Measurements from ENCODE around the gene DDA1.
A peak's percentile ranks its signal among the peaks of the same experiment; 100 is the strongest.
"Not testable (repeated sequence)": the region's sequence is repeated elsewhere in the genome, so short reads cannot be mapped to it uniquely, and the experiment has no call there.

DDA1 gene

DNA sequence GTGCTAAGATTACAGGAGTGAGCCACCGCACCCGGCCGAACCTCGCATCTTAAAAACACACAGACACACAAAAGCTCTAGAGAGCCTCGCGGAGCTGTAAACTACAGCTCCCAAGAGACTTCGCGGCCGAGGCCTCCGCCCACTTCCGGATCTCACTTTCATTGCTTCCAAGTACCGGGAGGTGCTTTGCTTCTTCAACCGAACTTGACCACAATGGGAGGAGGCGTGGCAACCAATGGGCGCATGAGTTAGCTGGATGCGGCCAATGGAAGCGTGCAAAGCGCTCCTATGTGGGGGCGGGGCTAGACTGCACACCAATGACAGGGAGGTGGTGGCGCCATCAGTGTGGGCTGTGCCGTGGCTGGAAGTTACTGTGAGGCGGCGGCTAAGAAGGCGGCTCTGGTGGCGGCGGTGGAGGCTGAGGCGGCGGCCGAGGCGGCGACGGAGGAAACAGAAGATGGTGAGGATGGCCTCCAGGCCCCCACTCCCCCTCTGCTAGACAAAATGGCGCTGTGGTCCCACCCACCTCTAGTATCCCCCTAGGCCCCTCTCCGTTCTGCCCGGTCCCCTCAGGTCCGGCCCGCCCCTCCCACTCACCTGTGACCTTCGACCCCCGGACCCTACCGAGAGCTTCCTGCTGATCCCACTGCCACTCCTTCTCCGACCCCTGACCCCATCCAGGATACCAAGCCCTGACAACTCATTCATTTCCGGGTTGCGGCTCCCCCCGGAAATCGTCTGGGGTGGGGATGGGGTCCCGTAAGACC is at the start of gene DDA1:
DDA1 (plus strand) TSS at position 366 of the 767 bp plus-strand sequence; CDS start at position 458, 92 bp downstream.
- H3K27ac Mint-ChIP-seq, result peak within 1 kb of the TSS; percentile 87
- peaks cover 54% of the 10 kb centered on the region for H3K4me1 Mint-ChIP-seq (ENCODE audit: low read depth)
- peak within 1 kb of the TSS; percentile 92 for H3K4me3 Mint-ChIP-seq
- no peaks in the 10 kb centered on the region for H3K27me3 Mint-ChIP-seq
- H3K9me3 Mint-ChIP-seq, result no peaks in the 10 kb centered on the region
- peaks cover 10% of the 10 kb centered on the region for H3K36me3 Mint-ChIP-seq (ENCODE audit: low read depth)

DNA sequence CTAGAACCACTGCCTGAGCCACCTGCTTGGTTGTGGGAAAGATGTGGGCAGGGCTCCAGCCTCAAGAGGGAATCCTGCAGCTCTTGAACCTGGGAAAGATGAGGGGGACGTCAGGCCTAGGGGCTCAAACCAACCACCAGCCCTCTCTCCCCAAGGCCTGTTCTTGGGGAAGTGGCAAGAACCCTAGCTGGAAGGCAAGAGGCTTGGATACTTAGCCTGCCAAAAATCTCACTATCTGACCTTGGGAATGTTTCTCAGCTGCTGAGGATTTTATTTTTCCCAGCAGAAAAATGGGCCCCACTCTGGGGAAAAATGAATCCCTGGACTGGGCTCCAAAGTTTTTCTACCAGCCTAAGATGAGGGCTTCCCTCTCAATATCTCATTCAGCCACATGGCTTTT is 49.4 kb upstream of the DDA1 start:
- H3K27me3 Mint-ChIP-seq, result no peaks in the 10 kb centered on the region
- peaks cover 5% of the 10 kb centered on the region for H3K4me1 Mint-ChIP-seq (ENCODE audit: low read depth)

DNA sequence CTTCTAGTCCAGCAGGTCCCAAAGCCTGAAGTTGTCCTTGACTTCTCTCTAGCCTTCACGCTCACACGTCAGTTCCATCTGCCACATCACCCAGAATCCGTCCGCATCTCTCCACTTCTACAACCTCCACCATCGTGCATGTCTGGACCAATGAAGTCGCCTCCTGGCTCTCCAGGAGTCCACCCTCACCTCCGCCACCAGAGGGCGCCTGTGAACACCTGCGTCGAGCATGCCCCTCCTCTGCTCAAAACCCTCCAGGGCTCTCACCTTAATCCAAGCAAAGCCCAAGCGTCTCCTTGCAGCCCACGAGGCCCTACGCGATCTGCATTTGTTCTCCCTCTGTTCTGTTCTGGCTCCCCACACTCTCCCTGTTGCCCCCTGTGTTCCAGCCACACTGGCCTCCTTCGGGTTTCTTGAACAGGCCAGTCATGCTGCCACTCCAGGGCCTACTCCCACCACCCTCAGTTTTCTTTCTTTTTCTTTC is 48.5 kb upstream of the DDA1 start:
- Mint-ChIP-seq H3K4me3 (no peak overlapping the region), H3K36me3 (ENCODE audit: low read depth) (no peaks in the 10 kb centered on the region), H3K4me1 (ENCODE audit: low read depth) (peaks cover 5% of the 10 kb centered on the region), H3K27ac (no peak overlapping the region), H3K27me3 (no peaks in the 10 kb centered on the region), H3K9me3 (no peaks in the 10 kb centered on the region)

More for the DNA sequence above, 49.4 kb upstream of the DDA1 start:
- Mint-ChIP-seq H3K4me3 (no peak overlapping the region), H3K27ac (no peak overlapping the region), H3K36me3 (ENCODE audit: low read depth) (no peaks in the 10 kb centered on the region), H3K9me3 (no peaks in the 10 kb centered on the region)

DNA sequence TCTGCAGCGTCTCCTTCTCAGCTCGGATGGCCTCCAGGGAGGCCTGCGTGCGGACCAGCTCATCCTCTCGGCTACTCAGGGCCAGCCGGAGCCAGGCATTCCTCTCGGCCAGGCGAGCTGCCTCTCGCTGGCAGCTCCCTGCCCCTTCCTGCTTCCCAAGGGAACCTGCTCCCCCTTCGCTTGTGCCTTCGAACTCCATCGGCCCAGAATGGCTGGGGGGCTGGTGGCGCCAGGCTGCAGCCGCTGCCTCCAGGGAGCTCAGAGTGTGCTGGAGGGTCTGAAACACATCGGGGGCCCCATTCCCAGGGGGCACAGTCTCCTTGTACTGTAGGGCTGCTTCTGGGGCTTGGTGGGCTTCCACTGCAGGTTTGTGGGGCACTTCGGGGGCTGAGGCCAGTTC is 46.8 kb upstream of the DDA1 start:
- Mint-ChIP-seq H3K4me3 (no peak overlapping the region), H3K9me3 (no peaks in the 10 kb centered on the region), H3K36me3 (ENCODE audit: low read depth) (no peaks in the 10 kb centered on the region), H3K27ac (no peak overlapping the region), H3K4me1 (ENCODE audit: low read depth) (peaks cover 13% of the 10 kb centered on the region), H3K27me3 (no peaks in the 10 kb centered on the region)

DNA sequence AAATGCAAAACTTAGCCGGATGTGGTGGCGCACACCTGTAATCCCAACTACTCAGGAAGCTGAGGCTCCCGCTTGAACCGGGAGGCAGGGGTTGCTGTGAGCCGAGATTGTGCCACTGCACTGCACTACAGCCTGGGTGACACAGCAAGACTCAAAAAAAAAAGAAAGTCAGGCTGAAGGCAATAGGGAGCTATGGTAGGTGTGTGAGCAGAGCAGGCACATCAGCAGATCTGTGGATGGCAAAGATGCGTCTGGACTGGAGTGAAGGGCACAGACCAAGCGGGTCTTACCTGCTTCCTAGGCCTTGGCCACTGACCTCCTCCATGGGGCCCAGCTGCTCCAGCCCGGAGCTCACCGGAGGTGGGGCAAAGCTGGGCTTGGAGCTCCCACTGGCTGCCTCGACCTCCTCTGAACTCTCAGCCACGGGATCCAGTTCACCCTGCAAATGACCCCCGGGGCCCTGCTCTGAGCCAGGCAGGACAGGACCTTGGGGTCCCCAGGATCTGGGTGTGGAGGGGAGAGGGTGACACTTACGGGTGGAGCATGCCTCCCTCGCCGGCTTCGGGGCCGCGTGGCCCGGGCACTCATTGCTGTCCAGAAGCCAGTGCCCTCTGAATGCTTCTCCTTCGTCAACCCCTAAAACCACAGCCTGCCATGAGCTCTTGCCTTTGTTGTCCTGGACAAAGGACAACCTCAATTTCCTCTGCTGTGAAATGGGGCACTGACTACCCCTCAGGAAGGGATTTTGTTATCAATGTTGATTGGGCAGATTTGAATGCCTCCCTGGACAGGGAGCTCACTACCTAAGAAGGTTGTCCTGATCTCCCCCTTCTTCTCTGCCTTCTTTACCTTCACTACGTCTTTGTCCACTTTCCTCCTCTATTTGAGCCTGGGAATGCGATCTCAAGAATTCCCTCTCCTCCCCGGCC is 45.4 kb upstream of the DDA1 start:
- H3K9me3 Mint-ChIP-seq, result no peaks in the 10 kb centered on the region
- peaks cover 18% of the 10 kb centered on the region for H3K4me1 Mint-ChIP-seq (ENCODE audit: low read depth)
- H3K27ac Mint-ChIP-seq, result no peak overlapping the region
- H3K36me3 Mint-ChIP-seq (ENCODE audit: low read depth), result no peaks in the 10 kb centered on the region
- H3K27me3 Mint-ChIP-seq, result no peaks in the 10 kb centered on the region
- H3K4me3 Mint-ChIP-seq, result no peak overlapping the region

DNA sequence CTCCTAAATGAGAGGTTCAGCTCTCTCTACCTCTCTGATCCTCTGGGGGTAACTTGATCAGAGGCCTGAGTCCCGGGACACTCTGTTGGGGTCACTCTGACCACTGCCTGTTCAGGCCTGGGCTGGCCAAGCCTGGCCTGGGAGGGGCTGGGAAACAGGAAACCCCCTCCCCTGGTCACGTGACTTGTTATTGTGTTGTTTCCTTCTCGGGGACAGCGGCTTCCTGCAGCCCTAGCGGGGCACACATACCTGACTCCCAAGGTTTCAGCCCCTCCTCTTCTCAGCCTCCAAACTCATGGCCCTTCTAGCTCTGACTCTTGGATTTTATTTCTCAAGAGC is 44.8 kb upstream of the DDA1 start, which contains the start of gene USHBP1:
USHBP1 (minus strand) TSS at position 105 of the 339 bp plus-strand sequence. CDS start 446 bp downstream, outside the sequence.
- no peaks in the 10 kb centered on the region for H3K36me3 Mint-ChIP-seq (ENCODE audit: low read depth)
- H3K4me1 Mint-ChIP-seq (ENCODE audit: low read depth), result peaks cover 18% of the 10 kb centered on the region
- no peak within 1 kb of the TSS for H3K4me3 Mint-ChIP-seq
- H3K27ac Mint-ChIP-seq, result no peak within 1 kb of the TSS
- no peaks in the 10 kb centered on the region for H3K9me3 Mint-ChIP-seq
- no peaks in the 10 kb centered on the region for H3K27me3 Mint-ChIP-seq

DNA sequence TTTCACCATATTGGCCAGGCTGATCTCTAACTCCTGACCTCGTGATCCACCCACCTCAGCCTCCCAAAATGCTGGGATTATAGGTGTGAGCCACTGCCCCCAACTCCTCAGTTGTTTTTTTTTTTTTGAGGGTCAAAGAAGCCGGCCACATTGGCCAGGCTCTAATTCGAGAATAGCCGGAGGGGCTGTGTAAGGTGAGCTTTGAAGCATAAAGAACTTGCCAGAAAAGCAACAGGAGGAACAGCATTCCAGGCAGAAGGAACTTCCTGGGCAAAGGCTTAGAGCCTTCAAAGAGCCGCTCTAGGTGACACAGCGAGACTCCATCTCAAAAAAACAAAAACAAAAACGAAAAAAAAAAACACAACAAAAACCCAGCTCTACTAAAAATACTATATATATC is 43.3 kb upstream of the DDA1 start:
- H3K36me3 Mint-ChIP-seq (ENCODE audit: low read depth), result peaks cover 5% of the 10 kb centered on the region
- no peak overlapping the region for H3K27ac Mint-ChIP-seq
- H3K4me1 Mint-ChIP-seq (ENCODE audit: low read depth), result peaks cover 13% of the 10 kb centered on the region
- H3K4me3 Mint-ChIP-seq, result no peak overlapping the region
- no peaks in the 10 kb centered on the region for H3K9me3 Mint-ChIP-seq
- no peaks in the 10 kb centered on the region for H3K27me3 Mint-ChIP-seq

DNA sequence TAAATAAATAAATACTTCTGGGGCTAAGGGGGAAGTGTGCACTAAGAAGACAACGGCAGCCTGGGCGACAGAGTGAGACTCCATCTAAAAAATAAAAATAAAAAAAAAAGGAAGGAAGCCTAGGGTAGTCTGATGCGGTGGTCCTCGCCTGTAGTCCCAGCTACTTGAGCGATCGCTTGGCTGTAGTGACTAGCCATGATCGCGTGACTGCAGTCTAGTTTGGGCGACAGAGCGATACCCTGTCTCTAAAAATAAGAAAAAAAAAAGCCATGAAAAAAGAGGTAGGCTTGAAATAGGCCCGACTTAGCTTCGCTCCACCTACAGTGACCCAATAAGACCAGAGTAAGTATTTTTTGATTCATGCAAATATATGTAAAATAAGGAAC is 42.8 kb upstream of the DDA1 start:
- Mint-ChIP-seq H3K36me3 (ENCODE audit: low read depth) (peaks cover 11% of the 10 kb centered on the region), H3K4me3 (peak overlapping the region; percentile 94), H3K4me1 (ENCODE audit: low read depth) (peaks cover 13% of the 10 kb centered on the region), H3K27ac (peak overlapping the region; percentile 91), H3K9me3 (no peaks in the 10 kb centered on the region), H3K27me3 (no peaks in the 10 kb centered on the region)

DNA sequence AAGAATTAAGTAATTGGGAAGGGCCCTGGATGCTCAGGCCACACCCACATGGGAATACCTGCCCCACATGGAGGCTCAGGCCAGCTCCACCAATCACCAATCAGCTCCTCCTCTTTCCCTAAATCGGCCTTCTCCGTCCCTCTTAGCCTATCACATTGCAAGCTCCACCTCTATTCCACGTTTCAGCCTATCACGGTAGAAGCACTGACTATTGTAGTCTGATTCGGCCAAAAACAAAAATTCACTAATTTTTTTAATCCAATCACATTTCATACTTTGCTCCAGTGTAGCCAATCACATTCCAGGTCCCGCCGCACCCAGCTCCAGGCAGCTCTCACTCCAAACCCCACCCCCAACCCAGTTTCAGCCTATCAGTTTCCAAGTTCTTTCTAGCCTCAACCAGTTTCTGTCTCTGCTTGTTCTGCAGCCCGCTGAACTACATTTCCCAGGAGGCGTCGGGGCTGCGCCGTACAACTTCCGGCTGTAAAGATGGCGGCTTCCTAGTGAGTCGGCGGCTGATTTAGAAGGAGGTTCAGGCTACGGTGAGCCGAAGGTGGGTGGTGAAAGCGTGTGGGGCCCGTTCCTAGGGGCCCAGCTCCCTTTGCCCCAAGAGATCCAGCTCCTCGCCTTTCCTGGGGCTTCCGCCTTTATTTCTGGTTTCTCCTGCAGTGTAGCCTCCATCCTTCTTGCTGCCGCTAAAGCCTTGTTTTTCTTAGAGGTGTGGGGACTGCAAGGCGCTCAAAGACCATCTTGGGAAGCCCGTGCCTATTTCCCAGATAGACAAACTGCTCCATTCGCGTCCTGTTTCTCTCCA is 42.2 kb upstream of the DDA1 start, which contains the start of gene BABAM1:
BABAM1 (plus strand) TSS at position 469 of the 814 bp plus-strand sequence. CDS start 1,364 bp downstream, outside the sequence.
- Mint-ChIP-seq H3K36me3 (ENCODE audit: low read depth) (peaks cover 12% of the 10 kb centered on the region), H3K27ac (peak within 1 kb of the TSS; percentile 91), H3K4me1 (ENCODE audit: low read depth) (peaks cover 13% of the 10 kb centered on the region), H3K4me3 (peak within 1 kb of the TSS; percentile 94), H3K9me3 (no peaks in the 10 kb centered on the region), H3K27me3 (no peaks in the 10 kb centered on the region)

DNA sequence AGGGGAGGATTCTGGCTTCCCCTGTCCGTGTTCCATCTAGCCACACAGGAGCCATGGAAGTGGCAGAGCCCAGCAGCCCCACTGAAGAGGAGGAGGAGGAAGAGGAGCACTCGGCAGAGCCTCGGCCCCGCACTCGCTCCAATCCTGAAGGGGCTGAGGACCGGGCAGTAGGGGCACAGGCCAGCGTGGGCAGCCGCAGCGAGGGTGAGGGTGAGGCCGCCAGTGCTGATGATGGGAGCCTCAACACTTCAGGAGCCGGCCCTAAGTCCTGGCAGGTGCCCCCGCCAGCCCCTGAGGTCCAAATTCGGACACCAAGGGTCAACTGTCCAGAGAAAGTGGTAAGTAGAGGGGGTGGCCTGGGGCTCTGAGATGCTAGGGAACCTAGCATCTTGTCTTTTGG is 40.6 kb upstream of the DDA1 start:
- Mint-ChIP-seq H3K27ac (peak overlapping the region; percentile 91), H3K9me3 (no peaks in the 10 kb centered on the region), H3K4me3 (peak overlapping the region; percentile 94), H3K36me3 (ENCODE audit: low read depth) (peaks cover 13% of the 10 kb centered on the region), H3K4me1 (ENCODE audit: low read depth) (peaks cover 13% of the 10 kb centered on the region), H3K27me3 (no peaks in the 10 kb centered on the region)

DNA sequence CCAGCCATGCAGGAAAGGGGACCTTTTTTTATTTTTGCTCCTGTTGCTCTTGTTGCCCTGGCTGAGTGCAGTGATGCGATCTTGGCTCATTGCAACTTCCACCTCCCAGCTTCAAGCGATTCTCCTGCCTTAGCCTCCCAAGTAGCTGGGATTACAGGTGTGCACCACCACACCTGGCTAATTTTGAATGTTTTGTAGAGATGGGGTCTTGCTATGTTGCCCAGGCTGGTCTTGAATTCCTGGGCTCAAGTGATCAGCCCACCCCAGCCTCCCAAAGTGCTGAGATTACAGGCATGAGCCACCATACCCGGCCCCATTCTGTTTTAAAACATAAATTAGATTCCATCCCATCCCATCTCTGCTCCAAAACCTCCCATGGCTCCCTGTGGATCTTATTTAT is 34.5 kb upstream of the DDA1 start:
- H3K27ac Mint-ChIP-seq; H3K27me3 Mint-ChIP-seq; H3K4me3 Mint-ChIP-seq; H3K4me1 Mint-ChIP-seq (ENCODE audit: low read depth); H3K9me3 Mint-ChIP-seq: not testable (repeated sequence)
- peaks cover 41% of the 10 kb centered on the region for H3K36me3 Mint-ChIP-seq (ENCODE audit: low read depth)

DNA sequence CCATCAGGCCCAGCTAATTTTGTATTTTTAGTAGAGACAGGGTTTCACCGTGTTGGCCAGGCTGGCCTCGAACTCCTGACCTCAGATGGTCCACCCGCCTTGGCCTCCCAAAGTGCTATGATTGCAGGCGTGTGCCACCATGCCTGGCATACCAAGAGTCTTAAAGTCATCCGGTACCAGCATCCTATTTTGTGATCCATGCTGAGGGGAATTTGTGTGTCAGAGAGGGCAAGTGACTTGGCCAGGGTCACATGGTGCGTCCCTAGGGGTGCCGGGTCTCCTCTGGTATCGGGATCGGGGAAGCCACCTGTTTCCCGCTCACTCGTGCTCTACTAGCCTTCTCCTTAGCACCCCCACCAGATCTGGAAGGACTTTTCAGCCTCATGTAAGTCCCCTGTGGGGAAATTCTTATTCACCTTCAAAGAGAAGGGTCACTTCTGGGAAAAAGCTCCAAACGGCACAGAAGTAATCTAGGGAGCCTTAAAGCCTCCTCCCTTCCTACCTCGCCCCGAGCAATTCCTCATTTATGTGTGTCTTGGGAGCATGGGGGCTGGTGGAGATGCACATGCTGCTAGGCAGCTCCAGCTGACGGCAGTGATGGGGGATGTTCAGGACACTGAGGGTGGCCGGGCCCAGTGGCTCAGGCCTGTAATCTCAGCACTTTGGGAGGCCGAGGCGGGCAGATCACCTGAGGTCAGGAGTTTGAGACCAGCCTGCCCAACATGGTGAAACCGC is 33.8 kb upstream of the DDA1 start:
- Mint-ChIP-seq H3K4me3 (no peak overlapping the region), H3K36me3 (ENCODE audit: low read depth) (peaks cover 37% of the 10 kb centered on the region), H3K4me1 (ENCODE audit: low read depth) (no peaks in the 10 kb centered on the region), H3K27me3 (no peaks in the 10 kb centered on the region), H3K9me3 (no peaks in the 10 kb centered on the region), H3K27ac (no peak overlapping the region)

DNA sequence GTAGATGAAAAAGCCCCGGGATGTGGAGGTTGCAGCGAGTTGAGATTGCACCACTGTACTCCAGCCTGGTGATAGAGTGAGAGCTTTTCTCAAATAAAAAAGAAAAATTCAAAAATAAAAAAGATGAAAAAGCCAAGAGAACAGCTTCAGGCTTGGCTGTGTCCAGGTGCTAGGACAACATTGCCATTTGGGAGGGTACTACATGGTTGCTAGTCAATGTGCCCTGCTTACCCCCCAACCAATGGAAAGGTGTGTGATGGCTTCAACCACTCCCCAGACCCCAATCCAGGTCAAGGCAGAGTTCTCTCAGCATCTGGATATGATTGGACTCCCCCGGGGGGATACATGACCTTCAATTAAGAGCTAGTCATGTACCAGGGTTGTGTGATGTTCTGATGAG is 29.9 kb upstream of the DDA1 start:
- Mint-ChIP-seq H3K27me3 (no peaks in the 10 kb centered on the region), H3K4me3 (no peak overlapping the region), H3K27ac (no peak overlapping the region), H3K36me3 (ENCODE audit: low read depth) (peaks cover 32% of the 10 kb centered on the region), H3K9me3 (no peaks in the 10 kb centered on the region), H3K4me1 (ENCODE audit: low read depth) (peaks cover 6% of the 10 kb centered on the region)

Data from stimulated activated naive CD8-positive, alpha-beta T cell treated with anti-CD3 and anti-CD28 coated beads, Interleukin-15, Interleukin-2, amounts not matched to agents 100 ng/mL and 50 ng/mL, for 24 hours (primary cell).